Stimulated activated CD4-positive, alpha-beta T cell treated with anti-CD3 and anti-CD28 coated beads, Interleukin-15, amount 100 ng/mL, for 24 hours (primary cell): ENCODE results near the gene ZDHHC14.

Experiments
- DNase-seq: peaks from one replicate; pipeline ENCODE4 v3.0.0-alpha.2; 2020

Gene ZDHHC14

DNA sequence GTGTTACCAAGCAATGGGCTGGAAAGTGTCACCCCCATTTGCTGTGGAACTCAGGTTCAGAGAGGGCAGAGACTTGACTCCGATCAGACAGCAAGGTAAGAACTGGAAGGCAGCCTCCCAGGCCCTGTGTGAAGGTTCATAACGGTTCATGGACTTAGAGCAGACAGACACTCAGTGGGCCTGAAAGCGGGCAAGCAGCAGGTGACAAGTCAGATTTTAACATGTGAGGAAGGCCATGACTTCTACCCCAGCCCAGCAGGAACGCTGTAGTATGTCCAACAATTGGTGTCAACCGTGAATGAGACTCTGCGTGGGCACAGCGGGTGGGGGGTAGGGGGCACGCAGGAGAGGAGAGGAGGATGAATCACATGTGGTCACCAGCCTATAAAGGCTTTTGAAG is 224.5 kb downstream of the ZDHHC14 start:
- DNase-seq = no peak

DNA sequence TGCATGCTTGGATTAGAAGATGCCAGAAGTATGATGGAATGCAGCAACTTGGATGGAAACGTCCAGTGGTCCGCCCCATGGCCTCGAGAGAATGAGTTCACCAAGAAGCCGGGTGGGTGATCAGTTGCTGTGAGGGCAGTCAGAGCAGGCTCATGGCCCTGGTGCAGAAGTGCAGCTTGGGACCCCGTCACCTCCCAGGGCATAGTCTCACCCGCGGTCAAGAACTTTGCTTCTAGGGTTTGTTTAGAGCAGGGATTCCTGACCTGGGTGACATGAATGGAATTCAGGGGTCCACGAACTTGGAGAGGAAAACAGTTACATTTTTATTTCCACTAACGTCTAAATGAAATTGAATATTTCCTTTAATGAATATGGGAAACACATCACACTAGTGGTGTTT is 225.5 kb downstream of the ZDHHC14 start:
- DNase-seq = no peak

DNA sequence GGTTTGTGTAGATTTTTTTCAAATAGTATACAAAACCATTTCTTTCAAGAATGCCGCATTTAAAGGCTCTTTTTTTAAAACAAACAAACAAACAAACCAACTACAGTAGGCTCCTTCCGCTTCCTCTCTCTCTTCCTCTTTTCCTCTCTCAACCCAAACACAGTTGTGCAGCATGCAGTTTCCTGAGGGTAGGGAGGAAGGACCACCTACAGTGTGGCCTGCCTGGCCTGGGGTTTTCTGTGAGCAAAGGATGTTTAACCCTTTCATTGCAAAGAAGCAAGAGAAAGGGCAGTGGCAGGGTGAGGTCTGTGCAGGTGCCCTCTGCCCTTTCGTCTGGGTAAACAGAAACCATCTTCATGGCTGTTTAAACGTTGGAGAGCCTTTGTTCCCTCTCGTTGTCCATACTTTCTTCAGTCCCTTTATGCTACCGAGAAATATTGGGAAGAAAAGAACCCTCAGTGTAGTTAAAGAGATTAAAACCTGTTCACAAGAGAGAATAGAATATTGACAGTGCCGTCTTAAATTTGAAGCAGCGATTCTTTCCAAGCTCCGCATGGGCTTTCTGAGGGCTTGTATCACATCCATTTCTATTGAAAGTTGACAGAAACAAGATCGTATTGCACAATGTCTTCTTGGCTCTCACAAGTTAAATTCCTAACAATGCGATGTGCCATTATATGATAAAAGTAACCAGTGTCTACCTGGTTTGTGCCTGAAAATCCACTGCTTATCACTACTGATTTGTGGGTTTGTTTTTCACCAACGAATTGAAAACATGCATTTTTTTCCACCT is 226.5 kb downstream of the ZDHHC14 start:
- DNase-seq = no peak

DNA sequence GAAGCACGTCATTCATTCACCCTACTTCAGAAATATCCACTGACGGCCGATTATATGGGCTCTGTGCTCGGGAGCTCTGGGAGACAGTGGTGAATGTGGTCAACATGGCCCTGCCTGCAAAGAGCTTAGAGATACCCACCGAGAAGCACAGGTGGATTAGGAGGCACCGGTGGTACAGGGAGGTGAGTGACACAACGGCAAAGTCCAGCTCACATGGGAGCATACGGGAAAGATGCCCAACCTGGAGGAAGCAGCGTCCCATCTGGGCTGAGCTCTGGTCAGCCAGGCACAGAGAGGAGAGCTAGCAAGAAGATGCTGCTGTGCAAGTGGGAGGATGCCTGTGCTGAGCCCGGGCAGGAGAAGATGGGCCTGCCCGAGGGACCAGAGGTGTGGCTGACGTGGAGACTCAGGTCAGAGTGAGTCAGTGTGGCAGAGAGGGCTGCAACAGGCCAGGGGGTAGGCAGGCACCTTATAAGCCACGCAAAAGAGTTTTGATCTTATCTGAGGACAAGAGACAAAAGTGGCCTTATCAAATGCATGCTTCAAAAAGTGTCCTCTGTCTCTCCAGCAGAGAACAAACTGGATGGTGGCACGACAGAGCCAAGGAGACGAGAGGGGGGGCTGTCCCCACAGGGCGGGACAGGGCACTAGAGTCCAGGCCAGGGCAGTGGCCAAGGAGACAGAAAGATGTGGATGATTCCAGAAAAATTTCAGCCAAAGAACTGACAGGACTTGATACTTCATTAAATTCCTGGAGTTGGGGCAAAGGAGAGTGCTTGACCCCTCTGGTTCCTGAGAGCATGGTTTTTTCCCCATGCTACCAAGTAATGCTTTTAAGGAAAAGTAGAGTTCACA is 227.5 kb downstream of the ZDHHC14 start:
- DNase-seq = no peak

DNA sequence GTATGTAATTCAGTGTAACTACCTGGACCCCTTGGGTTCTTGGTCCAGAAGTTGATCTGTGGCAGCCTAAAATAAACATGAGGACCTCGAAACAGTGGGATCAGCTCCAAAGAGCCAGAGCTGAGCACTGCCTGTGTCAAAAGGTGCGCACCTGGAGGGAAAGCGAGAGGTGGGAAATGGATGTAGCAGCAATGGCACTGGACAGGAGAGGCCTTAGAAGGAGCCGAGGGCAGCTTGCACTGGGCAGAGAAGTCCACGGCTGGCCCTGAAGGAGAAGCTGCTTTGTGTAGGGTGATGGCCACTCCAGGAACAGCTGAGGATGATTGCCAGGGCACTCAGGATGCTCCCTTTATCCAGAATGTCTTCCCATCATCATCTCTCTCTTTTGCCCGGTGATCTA is 228.1 kb downstream of the ZDHHC14 start:
- DNase-seq = no peak

DNA sequence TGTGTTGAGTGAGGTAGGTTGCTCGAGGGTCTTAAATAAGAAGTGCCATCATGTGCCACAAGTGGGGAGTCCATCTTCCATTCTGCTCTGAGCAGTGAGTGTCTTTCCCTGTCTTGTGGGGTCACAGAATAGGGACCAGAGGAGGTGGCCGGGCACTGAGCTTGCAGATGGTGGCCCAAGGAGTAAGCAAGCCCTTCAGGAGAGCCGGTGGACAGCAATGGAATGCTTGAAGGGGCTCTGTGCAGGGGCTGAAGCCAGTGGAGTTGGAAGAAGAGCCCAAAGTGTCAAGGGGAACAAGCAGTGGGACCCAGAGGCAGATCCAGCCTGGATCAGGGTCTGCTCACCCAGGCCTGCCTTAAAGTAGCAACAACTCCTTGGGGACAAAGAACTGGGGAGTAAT is 228.6 kb downstream of the ZDHHC14 start:
- no peak for DNase-seq

DNA sequence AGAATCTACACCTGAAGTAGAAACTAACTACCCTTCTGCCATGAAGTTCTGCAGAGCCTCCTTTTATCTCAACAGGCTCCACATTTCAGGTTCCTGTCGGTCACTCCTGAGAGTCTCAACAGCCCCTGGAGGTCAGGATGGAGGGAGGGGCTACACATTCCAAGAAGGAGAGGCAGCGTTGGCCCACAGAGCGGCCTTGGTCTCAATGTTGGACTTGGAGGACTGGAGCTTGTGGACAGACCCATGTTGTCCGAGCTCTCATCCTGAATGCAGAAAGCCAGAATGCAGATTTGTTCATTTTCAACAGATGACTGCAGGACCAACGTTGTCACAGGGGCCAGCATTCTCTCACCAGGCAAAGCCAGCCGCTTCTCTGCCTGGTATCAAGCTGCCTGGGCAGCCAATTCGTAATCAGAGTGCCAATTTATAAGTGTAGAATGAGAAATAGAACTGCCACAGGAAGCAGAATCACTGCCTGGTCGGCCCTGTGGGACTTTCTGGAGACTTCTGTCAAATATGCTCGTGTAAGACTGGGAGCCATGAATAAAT is 229.5 kb downstream of the ZDHHC14 start:
- no peak for DNase-seq

DNA sequence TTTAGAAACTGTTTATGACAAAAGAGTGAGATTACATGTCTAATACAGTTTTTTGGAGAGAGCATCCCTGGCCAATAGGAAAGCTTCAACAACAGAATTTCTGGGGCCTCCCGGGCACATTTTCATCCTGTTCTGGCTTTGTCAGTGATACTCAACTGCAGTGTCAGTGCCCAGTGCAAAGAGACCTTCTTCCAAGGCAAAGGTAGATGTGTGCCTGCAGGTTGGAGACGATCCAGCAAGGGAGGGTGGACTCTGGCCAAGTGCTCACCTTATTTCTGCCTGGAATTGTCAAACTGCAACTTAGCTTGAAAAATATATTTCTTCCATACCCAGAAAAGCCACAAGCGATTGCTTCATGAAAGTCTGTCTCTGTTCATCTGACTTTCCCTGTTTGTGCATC is 230.4 kb downstream of the ZDHHC14 start:
- DNase-seq = no peak

DNA sequence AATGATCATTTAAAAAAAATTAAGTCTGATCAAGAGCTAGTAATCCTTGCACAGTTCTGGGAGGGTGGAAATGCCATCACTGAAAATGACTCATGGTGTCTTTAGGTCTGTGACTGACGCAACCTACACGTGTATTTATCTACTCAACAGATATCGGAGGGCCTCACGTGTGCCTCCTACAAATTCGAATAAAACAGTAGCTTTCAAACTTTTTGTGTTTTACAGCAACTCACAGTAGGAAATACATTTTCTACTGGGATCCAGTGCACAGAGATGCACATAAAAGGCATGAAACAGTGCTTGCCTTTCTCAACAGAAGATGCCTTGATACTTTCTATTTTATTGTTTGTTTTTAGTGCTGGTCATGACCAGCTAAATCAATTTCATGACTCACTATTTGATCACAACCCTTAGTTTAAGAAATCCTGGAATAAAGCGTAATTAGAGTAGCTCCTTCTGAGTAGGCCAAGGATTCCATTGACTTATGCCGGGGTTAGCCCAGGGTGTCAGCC is 232.1 kb downstream of the ZDHHC14 start:
- no peak for DNase-seq

DNA sequence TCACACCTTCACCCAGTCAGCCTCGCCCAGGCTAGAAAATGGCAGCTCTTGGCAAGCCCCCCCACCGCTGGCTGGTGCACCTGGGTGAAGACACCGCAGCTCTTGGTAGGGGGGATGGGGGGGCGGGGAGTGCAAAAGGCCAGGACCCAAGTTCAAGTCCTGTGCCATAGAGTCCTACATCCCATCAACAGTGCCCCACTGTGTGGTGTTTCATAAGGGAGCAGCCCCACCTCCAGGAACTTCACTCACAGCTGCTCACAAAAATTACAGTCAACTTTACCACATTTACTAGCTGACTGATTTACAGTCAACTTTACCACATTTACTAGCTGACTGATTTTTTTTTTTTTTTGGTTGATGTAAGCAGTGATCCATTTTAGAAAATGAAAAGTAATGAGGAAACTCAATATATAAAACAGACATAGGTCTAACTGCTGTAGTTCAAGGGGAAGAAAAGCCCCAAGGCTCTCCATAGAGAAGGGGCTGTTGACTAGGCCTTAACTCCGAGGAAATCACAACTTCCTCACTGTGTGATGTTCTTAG is 233.1 kb downstream of the ZDHHC14 start:
- DNase-seq = no peak

DNA sequence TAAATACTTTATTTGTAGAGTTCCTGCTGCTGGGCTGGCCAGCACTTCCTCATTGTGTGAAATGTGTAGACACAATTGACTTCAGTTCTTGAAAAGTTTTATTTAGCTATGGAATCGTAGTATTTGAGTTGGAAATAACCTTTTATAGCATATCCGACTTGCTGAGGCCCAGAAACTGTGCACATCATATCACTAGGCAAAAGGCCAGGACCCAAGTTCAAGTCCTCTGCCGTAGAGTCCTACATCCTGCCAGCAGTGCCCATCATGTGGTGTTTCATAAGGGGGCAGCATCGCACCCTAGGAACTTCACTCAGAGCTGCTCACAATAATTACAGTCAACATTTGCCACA is 234.4 kb downstream of the ZDHHC14 start:
- DNase-seq = no peak

DNA sequence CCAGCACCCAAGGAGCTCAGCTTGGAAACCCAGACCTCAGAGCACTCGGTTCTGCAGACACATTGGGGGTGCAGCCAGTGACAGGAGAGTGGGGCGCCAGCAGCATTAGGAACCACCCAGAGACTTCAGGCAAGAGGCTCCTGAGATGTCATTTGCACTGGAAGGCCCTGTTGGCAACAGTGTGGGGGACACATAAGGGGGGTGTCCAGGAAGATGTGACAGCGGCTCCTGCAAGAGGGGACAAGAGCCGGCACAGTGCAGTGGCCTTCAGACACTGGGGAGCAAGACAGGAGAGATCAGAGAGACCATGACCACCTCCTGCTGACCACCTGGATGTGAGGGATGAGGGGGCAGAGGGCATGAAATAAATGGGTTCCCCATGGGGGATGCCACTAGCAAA is 235.0 kb downstream of the ZDHHC14 start:
- no peak for DNase-seq

DNA sequence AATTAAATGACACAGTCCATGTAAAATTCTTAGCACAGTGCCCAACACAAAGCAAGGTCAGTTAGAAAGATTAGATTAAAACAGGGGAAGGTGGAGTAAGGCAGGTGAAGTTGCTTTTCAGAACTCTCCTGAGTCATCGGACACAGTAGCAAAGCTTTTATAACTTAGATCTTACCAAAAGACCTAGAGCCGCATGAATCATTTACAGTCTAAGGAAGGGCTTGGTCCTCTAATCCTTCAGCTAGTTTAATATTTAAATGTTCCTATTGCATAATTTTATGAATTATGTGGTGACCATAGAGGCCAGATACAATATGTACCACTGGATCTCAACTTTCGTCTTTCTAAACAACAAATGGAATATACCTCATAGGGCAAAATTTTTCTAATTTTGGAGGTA is 240.0 kb downstream of the ZDHHC14 start:
- DNase-seq = no peak

DNA sequence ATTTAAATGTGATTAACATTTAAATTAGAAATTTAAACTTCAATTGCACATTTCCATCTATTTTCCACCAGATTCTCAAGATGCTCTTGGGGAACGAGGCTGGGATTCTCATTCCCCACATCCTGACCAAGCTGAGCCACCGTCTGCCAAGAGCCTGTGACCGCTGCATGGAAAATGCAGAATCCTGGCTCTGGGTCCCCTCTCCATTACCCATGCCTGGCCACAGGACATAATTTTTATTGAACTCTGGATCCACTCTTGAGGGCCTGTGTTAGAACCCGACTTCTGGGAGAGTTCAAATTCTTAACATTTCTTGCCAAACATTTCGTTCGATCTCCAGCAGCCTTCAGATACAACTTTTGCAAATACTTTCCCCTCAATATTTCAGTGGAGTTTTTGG is 240.4 kb downstream of the ZDHHC14 start:
- DNase-seq = no peak

DNA sequence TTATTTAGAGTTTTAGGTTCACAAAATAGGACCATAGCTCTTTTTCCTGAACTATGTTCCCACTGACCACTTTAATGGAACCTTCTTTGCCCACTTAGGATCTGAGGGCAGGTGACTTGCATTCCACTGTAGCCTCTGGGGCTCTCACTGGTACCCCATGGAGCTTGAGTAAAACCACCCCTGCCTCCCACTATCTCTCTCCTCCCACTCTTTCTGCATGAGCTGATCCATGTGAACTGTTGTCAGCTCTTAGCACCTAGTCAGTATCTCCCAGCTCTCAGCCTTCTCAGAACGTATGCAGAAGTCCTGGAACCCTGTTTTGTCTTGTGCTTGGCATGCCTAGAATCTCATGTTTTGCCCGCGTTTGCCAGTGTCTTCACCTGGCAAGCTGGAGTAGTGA is 241.4 kb downstream of the ZDHHC14 start:
- no peak for DNase-seq

DNA sequence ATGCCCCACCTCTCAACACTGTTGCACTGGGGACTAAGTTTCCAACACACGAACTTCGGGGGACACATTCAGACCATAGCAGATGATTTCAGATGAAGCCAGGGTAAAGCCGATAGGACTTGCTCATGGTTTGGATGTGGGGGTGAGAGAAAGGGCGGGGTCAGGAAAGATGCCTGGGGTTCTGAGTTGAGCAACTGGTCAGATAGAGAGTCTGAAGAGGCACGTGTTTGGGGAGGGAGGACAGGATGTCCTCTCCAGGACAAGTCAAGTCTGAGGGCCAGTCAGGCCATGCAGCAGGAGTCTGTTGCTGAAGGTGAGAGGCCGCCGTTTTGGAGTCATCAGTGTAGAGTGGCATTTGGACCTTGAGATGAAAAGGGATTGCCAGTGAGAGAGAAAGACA is 244.1 kb downstream of the ZDHHC14 start:
- no peak for DNase-seq

DNA sequence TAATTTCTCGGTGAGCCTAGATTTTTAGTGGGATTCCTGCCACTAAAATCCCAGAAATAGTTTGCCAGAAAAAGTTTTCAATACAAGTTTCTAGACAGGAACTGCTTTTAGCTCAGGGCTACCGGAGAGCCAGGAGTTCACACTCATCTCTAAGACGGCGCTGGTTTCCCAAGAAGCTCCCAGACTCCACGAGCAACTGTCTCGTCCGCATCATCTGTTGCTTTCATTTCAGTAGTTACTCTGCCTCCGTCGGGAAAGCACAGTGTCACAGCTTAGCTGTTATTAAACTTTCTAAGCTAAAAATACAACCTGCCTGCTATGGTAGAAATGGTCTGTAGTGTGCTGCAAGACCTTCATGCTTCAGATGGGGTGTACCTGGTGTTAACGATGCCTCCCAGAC is 244.8 kb downstream of the ZDHHC14 start:
- DNase-seq = no peak

DNA sequence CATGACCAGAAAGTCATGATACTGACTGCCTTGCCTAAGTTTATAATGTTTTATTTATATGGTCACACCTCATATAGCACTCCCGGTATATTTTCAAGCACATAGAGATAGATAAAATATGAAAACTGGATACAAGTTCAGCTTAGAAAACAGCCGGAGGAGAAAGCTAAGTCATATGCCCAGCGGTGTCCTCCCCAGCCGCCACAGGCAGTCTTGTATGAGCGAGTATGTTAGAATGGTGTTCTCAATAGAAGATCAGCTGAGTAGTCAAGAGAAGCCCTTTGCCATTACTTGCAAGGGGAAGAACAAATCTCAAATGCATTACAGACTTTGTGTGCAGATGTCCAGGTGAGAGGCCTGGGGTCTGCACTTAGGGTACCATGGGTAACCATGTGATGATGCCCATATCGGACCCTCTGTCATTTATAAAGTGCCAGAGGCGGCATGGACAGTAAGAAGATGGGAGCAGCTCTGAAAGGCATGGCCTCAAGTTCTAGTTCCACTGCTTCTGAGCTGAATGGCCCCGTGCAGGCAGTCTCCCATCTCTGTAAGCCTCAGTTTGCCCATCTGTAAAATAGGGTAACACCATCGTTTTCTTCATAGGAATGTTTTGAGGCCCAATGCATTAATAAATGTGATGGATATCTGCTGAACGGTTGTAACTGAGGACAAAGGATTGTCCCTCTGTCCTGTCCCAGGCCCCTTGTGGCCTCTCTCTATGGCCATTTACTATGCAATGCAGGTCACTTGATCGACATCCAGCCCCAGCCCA is 246.4 kb downstream of the ZDHHC14 start:
- no peak for DNase-seq

DNA sequence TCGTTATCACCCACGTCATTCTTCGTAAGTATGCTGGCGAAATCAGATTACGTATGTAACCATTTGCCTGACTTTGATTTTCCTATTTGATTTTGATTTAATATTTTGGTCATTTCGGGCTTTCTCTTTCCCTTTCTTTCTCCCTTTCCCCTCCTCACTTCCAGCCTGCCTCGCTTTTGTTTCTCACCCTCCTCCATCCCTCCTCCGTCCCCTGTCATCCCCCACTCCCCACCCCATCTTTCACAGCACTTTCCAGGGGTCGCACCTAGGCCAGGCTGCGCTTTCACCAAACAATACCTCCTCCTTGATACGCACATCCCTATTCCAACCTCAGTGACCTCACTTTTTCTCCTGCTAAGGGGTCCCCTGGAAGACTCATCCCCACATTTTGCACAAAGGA is 247.5 kb downstream of the ZDHHC14 start:
- DNase-seq = no peak

DNA sequence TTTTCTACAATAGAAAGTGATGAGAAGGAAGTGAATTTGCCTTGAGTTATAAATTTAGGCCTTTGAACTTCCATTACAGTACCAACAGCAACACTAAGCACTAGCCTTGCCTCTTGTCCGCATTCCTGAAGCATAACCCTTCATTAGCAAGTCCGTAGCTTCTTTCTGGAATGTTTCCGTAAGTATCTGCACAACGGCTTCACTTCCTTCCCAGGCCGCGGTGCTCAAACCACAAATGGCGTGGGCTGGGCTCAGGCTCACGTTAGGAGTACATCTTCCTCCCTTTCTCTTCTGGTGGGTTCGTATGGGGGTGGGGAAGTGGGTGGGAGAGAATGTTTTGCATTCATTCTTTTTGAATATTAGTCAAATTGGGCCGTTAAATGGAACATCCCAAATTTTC is 248.2 kb downstream of the ZDHHC14 start:
- no peak for DNase-seq

DNA sequence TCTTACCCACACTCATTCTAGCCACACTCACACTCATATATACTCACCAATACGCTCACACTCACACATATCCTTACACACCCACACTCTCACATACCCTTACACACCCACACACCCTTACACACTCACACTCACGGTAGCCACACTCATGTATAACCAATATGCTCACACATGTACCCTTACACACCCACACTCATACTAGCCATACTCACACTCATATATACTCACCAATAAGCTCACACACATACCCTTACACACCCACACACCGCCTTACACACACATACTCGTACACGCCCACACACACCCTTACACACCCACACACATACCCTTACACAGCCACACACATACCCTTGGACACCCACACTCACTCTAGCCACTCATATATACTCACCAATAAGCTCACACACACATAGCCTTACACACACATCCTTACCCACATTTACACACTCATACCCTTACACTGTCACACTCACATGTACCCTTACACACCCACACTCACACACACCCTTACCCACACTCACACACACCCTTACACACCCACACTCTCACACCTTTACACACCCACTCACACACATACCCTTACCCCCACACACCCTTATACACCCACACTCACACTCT is 249.6 kb downstream of the ZDHHC14 start:
- DNase-seq = no peak

DNA sequence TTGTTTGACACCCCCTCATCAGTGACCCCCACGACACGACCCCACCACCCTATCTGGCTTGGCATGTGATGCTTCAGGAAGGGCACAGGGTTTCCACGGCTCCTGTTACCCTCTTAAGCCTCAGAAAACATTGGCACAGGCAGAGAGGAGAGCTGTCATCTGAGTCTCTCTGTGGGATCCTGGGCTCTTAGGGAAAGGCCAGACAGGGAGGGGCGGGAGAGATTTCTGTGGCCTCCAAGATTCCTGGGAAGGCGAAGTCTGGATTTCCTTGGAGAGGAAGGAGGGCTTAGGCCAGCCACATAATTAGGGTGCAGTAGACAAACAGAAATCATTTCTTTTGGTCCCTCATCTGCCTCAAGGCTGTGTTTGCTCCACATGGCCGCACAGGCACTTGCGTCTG is 250.4 kb downstream of the ZDHHC14 start:
- DNase-seq = no peak
